GM20000 (cell line): ENCODE data around the gene TSPAN19.

Experiments
- DNase-seq: peaks from one replicate; pipeline ENCODE4 v3.0.0; 2012; ENCODE audit warnings: low spot score
- TF ChIP-seq, protein P1 (sequence below): IDR thresholded peaks from 2 replicates; pipeline ENCODE4 v1.5.1; 2012; ENCODE audit warnings: mild to moderate bottlenecking, control low read depth; ENCODE audit errors: extremely low read depth, missing control alignments

TSPAN19 gene

DNA sequence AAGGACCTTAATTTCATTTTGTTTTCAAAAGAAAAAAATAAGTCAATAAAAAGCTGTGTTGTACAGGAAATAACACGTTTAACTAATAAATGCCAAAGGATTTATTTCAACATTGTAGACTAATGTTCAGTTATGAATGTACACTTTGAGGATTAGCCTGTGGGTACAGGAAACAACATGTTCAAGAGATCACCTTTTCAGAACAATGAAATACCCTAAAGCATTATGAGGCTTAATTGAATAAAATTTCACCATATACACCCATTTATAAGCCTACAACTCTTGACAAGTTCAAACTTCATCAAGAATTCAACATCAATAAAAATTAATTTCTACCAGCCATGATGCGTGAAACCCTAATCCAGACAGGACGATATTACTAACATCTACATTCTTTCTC lies 66.9 kb downstream of the TSPAN19 start:
- no peak for DNase-seq

More for the DNA sequence above, 66.9 kb downstream of the TSPAN19 start:
- TF ChIP-seq, protein P1, sequence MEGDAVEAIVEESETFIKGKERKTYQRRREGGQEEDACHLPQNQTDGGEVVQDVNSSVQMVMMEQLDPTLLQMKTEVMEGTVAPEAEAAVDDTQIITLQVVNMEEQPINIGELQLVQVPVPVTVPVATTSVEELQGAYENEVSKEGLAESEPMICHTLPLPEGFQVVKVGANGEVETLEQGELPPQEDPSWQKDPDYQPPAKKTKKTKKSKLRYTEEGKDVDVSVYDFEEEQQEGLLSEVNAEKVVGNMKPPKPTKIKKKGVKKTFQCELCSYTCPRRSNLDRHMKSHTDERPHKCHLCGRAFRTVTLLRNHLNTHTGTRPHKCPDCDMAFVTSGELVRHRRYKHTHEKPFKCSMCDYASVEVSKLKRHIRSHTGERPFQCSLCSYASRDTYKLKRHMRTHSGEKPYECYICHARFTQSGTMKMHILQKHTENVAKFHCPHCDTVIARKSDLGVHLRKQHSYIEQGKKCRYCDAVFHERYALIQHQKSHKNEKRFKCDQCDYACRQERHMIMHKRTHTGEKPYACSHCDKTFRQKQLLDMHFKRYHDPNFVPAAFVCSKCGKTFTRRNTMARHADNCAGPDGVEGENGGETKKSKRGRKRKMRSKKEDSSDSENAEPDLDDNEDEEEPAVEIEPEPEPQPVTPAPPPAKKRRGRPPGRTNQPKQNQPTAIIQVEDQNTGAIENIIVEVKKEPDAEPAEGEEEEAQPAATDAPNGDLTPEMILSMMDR: no peak
